Sigmoid colon (tissue), 7 donors: ENCODE results near the gene C5. TPM values are rescaled to one million over a fixed set of nuclear protein-coding genes. Genes with fewer than 3 reads are reported as not detected.

Source experiments
- DNase-seq: peaks from one replicate; pipeline ENCODE4 v3.0.0-alpha.2; 2019
- H3K27ac ChIP-seq, 4 donors: fragments of 200-600 bp; sonication (generic); one replicate each; pipeline ENCODE4 v1.5.1; 2016 to 2019; ENCODE audit warnings: mild to moderate bottlenecking in 1 of 4
- H3K27me3 ChIP-seq, 3 donors: fragments of 200-600 bp; sonication (generic); one replicate each; pipeline ENCODE4 v1.5.1; 2019; ENCODE audit warnings: mild to moderate bottlenecking in 1 of 3
- H3K36me3 ChIP-seq, 4 donors: fragments of 200-600 bp; sonication (generic); one replicate each; pipeline ENCODE4 v1.5.1; 2016 to 2019
- H3K4me1 ChIP-seq, 4 donors: fragments of 200-600 bp; sonication (generic); one replicate each; pipeline ENCODE4 v1.5.1; 2017 to 2019
- H3K4me3 ChIP-seq, 4 donors: fragments of 200-600 bp; sonication (generic); one replicate each; pipeline ENCODE4 v1.5.1; 2017 to 2019; ENCODE audit warnings: mild to moderate bottlenecking in 2 of 4, moderate library complexity in 1 of 4
- H3K9me3 ChIP-seq, 4 donors: fragments of 200-600 bp in 3 of 4; sonication (generic) in 3 of 4; one replicate each; pipeline versions ENCODE4 v1.5.1 to v1.6.1; 2013 to 2019
- CTCF ChIP-seq, 4 experiments: fragments of 450-650 bp in 3 of 4; fragments of 200-600 bp in 1 of 4; IDR thresholded peaks; one replicate each; pipeline ENCODE4 v1.5.1; 2016 to 2019; ENCODE audit warnings: antibody characterized with exemption in 4 of 4, mild to moderate bottlenecking in 3 of 4, moderate library complexity in 2 of 4
- EP300 ChIP-seq, 4 donors: sonication (generic); formaldehyde crosslinking; IDR thresholded peaks; one replicate each; pipeline ENCODE4 v1.6.1; 2017; ENCODE audit warnings: antibody characterized with exemption in 4 of 4
- POLR2A ChIP-seq, 2 donors: fragments of 450-650 bp; IDR thresholded peaks; one replicate each; pipeline ENCODE4 v1.6.1; 2016; ENCODE audit warnings: antibody characterized with exemption in 2 of 2, mild to moderate bottlenecking in 2 of 2, moderate library complexity in 2 of 2
- POLR2AphosphoS5 ChIP-seq, 4 donors: sonication (generic); formaldehyde crosslinking; IDR thresholded peaks; one replicate each; pipeline ENCODE4 v1.6.1; 2017; ENCODE audit warnings: antibody characterized with exemption in 4 of 4
- WGBS, 2 donors: extraction: QIAGEN DNeasy Blood & Tissue Kit; methylation state at CpG; one replicate each; pipeline ENCODE4 v1.1.7; 2013; 5-methylcytosine and 5-hydroxymethylcytosine counted together
- intact Hi-C: fragments of 100-400 bp; cut with DNase I; formaldehyde crosslinking; loops from one replicate; pipeline ENCODE4 v1.15.1; 2023
- polyA plus RNA-seq, 3 donors: library from polyadenylated mRNA; stranded (reverse); fragments of 200-250 nt; gene quantifications; one replicate each; pipeline ENCODE4 v1.2.3, GENCODE V29; 2013
- total RNA-seq, 4 donors: library from RNA; depleted of rRNA; stranded (reverse); fragments of >200 nt; gene quantifications; one replicate each; pipeline ENCODE4 v1.1.0, GENCODE V29; 2016
- donor health status: healthy with polysubstance abuse.
- donor health status: Bipolar disorder and iron deficiency.
- donor health status: healthy.

C5 gene
- total and polyA plus RNA-seq, 7 donors: under 0.01 to 6.4 (median 4.6) TPM

GRCh38 chr9:120923620-120924328 is 126.3 kb downstream of the C5 start:
- Histone ChIP-seq H3K27ac (peak overlapping the region in 1 of 4 donors; percentile 38), H3K4me3 (no peak overlapping the region), H3K4me1 (peaks cover 0 to 25% (median 19%) of the 10 kb centered on the region in 4 donors), H3K27me3 (no peaks in the 10 kb centered on the region), H3K36me3 (no peaks in the 10 kb centered on the region), H3K9me3 (no peaks in the 10 kb centered on the region)
- peak; percentile 19 for DNase-seq
- WGBS, 2 donors: 87 to 90% methylated on average over 11 of the region's 11 CpGs
- intact Hi-C loops: no loop called here
- no peak for TF ChIP-seq EP300 (IDR thresholded peaks at IDR 0.05)
- no peak for TF ChIP-seq POLR2A (IDR thresholded peaks at IDR 0.05)
- no peak for TF ChIP-seq POLR2AphosphoS5 (IDR thresholded peaks at IDR 0.05)
- TF ChIP-seq CTCF (IDR thresholded peaks at IDR 0.05): no peak

GRCh38 chr9:120922404-120923195 is 127.5 kb downstream of the C5 start:
- Histone ChIP-seq H3K36me3 (no peaks in the 10 kb centered on the region), H3K9me3 (no peaks in the 10 kb centered on the region), H3K4me3 (no peak overlapping the region), H3K4me1 (peaks cover 0 to 21% (median 19%) of the 10 kb centered on the region in 4 donors), H3K27me3 (no peaks in the 10 kb centered on the region), H3K27ac (peak overlapping the region in 2 of 4 donors; percentile 38 to 39)
- intact Hi-C loops: no loop called here
- WGBS, 2 donors: 77 to 79% methylated on average over 7 of the region's 7 CpGs
- TF ChIP-seq POLR2A (IDR thresholded peaks at IDR 0.05) (no peak), CTCF (IDR thresholded peaks at IDR 0.05) (no peak), POLR2AphosphoS5 (IDR thresholded peaks at IDR 0.05) (no peak), EP300 (IDR thresholded peaks at IDR 0.05) (no peak)
- DNase-seq: peak; percentile 36

GRCh38 chr9:120921661-120922181 is 128.4 kb downstream of the C5 start:
- H3K4me1 ChIP-seq: peaks cover 0 to 25% (median 22%) of the 10 kb centered on the region in 4 donors
- intact Hi-C loops: no loop called here
- no peaks in the 10 kb centered on the region for H3K27me3 ChIP-seq
- H3K9me3 ChIP-seq: no peaks in the 10 kb centered on the region
- TF ChIP-seq POLR2A (IDR thresholded peaks at IDR 0.05): no peak
- no peak for TF ChIP-seq EP300 (IDR thresholded peaks at IDR 0.05)
- no peak for TF ChIP-seq CTCF (IDR thresholded peaks at IDR 0.05)
- no peak for TF ChIP-seq POLR2AphosphoS5 (IDR thresholded peaks at IDR 0.05)
- H3K4me3 ChIP-seq: no peak overlapping the region
- peak overlapping the region; percentile 12 to 77 (median 31) for H3K27ac ChIP-seq
- DNase-seq: no peak
- whole genome bisulfite sequencing, 2 donors: 74 to 76% methylated on average over 8 of the region's 8 CpGs
- H3K36me3 ChIP-seq: no peaks in the 10 kb centered on the region

GRCh38 chr9:120920806-120921178 is 129.3 kb downstream of the C5 start:
- H3K4me3 ChIP-seq: no peak overlapping the region
- H3K27me3 ChIP-seq: no peaks in the 10 kb centered on the region
- peaks cover 0 to 33% (median 32%) of the 10 kb centered on the region in 4 donors for H3K4me1 ChIP-seq
- H3K9me3 ChIP-seq: no peaks in the 10 kb centered on the region
- intact Hi-C loops: no loop called here
- 62 to 77% methylated on average over 3 of the region's 3 CpGs for WGBS, 2 donors
- DNase-seq: no peak
- H3K27ac ChIP-seq: peak overlapping the region; percentile 69 to 78 (median 74)
- H3K36me3 ChIP-seq: no peaks in the 10 kb centered on the region
- no peak for TF ChIP-seq CTCF (IDR thresholded peaks at IDR 0.05)
- TF ChIP-seq EP300 (IDR thresholded peaks at IDR 0.05): no peak
- no peak for TF ChIP-seq POLR2AphosphoS5 (IDR thresholded peaks at IDR 0.05)
- TF ChIP-seq POLR2A (IDR thresholded peaks at IDR 0.05): no peak
